Glutamatergic neuron (in vitro differentiated cells): Measurements from ENCODE around the gene TRIM63. TPM values are rescaled to one million over a fixed set of nuclear protein-coding genes. Genes with fewer than 3 reads are reported as not detected.

Experiments used
- DNase-seq: peaks from one replicate; pipeline ENCODE4 v3.0.0; 2022
- H3K27ac Mint-ChIP-seq: one replicate; pipeline ENCODE4 v1.8.0; 2020; ENCODE audit warnings: mild to moderate bottlenecking, mixed read lengths, inconsistent platforms; ENCODE audit not compliant: unreplicated experiment
- H3K27me3 Mint-ChIP-seq: one replicate; pipeline ENCODE4 v1.8.0; 2020; ENCODE audit warnings: mild to moderate bottlenecking, moderate library complexity, mixed read lengths, inconsistent platforms; ENCODE audit not compliant: unreplicated experiment
- H3K36me3 Mint-ChIP-seq: one replicate; pipeline ENCODE4 v1.8.0; 2020; ENCODE audit warnings: mild to moderate bottlenecking, mixed read lengths, inconsistent platforms; ENCODE audit not compliant: unreplicated experiment
- H3K4me1 Mint-ChIP-seq: one replicate; pipeline ENCODE4 v1.8.0; 2020; ENCODE audit warnings: mild to moderate bottlenecking, low read depth, mixed read lengths, inconsistent platforms; ENCODE audit not compliant: unreplicated experiment
- H3K4me3 Mint-ChIP-seq: one replicate; pipeline ENCODE4 v1.8.0; 2020; ENCODE audit warnings: mild to moderate bottlenecking, mixed read lengths, inconsistent platforms; ENCODE audit not compliant: unreplicated experiment
- H3K9me3 Mint-ChIP-seq: one replicate; pipeline ENCODE4 v1.8.0; 2020; ENCODE audit warnings: mild to moderate bottlenecking, moderate library complexity, mixed read lengths, inconsistent platforms; ENCODE audit not compliant: unreplicated experiment
- total RNA-seq: library from RNA; stranded (reverse); fragmentation: NEBNext Ultra II Directional; extraction: Animal tissue kit (Norgen Biotek cat#: 25700); gene quantifications from one replicate; pipeline ENCODE4 v1.2.1, GENCODE V29; 2021; ENCODE audit not compliant: unreplicated experiment
- TF ChIP-seq, protein P1 (sequence below): fragments of 200-600 bp; sonication (generic); IDR thresholded peaks from one replicate; pipeline ENCODE4 v1.5.0; 2021; ENCODE audit not compliant: partially characterized antibody, unreplicated experiment

TRIM63 gene
- total RNA-seq, 1 donor from 2014 or later, result not detected

- Mint-ChIP-seq H3K4me1 (no peaks in the 10 kb centered on the region), H3K27me3 (peaks cover 5% of the 10 kb centered on the region), H3K9me3 (peaks cover 3% of the 10 kb centered on the region), H3K36me3 (peaks cover 3% of the 10 kb centered on the region), H3K27ac (no peak overlapping the region), H3K4me3 (no peak overlapping the region)
- DNase-seq, result no peak
- TF ChIP-seq, protein P1, sequence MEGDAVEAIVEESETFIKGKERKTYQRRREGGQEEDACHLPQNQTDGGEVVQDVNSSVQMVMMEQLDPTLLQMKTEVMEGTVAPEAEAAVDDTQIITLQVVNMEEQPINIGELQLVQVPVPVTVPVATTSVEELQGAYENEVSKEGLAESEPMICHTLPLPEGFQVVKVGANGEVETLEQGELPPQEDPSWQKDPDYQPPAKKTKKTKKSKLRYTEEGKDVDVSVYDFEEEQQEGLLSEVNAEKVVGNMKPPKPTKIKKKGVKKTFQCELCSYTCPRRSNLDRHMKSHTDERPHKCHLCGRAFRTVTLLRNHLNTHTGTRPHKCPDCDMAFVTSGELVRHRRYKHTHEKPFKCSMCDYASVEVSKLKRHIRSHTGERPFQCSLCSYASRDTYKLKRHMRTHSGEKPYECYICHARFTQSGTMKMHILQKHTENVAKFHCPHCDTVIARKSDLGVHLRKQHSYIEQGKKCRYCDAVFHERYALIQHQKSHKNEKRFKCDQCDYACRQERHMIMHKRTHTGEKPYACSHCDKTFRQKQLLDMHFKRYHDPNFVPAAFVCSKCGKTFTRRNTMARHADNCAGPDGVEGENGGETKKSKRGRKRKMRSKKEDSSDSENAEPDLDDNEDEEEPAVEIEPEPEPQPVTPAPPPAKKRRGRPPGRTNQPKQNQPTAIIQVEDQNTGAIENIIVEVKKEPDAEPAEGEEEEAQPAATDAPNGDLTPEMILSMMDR, result no peak
These were observed 21.7 kb upstream of the TRIM63 start for GRCh38 chr1:26089125-26089524.

GRCh38 chr1:26084844-26085243, 17.4 kb upstream of the TRIM63 start:
- DNase-seq, result no peak
- H3K36me3 Mint-ChIP-seq, result no peaks in the 10 kb centered on the region
- H3K27ac Mint-ChIP-seq, result no peak overlapping the region
- peaks cover 4% of the 10 kb centered on the region for H3K27me3 Mint-ChIP-seq
- no peaks in the 10 kb centered on the region for H3K9me3 Mint-ChIP-seq
- no peaks in the 10 kb centered on the region for H3K4me1 Mint-ChIP-seq
- TF ChIP-seq, protein P1, result no peak
- H3K4me3 Mint-ChIP-seq, result no peak overlapping the region

GRCh38 chr1:26084091-26084561, 16.7 kb upstream of the TRIM63 start:
- Mint-ChIP-seq H3K4me1 (no peaks in the 10 kb centered on the region), H3K27ac (no peak overlapping the region), H3K27me3 (peaks cover 3% of the 10 kb centered on the region), H3K9me3 (no peaks in the 10 kb centered on the region), H3K36me3 (no peaks in the 10 kb centered on the region), H3K4me3 (no peak overlapping the region)
- TF ChIP-seq, protein P1, result no peak
- no peak for DNase-seq

DNA sequence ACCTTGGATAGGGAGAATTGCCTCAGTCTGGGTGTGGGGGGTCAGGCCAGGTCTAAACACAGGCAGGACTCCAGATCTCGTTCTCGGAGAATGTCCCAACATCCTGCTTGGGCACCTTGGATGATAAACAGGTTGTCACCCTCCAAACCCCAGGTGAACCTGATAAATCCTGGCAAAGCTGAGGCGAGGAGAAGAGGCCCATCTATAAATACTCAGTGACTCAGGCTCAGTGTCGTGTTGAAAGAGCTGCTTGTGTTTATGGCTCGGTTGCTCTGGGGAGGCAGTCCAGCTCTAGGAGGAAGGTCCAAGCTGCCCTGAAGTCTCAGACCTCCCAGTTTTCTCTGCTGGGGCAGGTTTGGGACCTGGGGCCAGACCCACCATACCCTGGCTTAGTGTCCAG, 15.8 kb upstream of the TRIM63 start:
- H3K36me3 Mint-ChIP-seq, result no peaks in the 10 kb centered on the region
- TF ChIP-seq, protein P1, result no peak

GRCh38 chr1:26082020-26082350, 14.6 kb upstream of the TRIM63 start:
- Mint-ChIP-seq H3K9me3 (no peaks in the 10 kb centered on the region), H3K27ac (no peak overlapping the region), H3K4me3 (no peak overlapping the region), H3K4me1 (no peaks in the 10 kb centered on the region), H3K27me3 (peaks cover 3% of the 10 kb centered on the region), H3K36me3 (no peaks in the 10 kb centered on the region)
- TF ChIP-seq, protein P1, result no peak
- no peak for DNase-seq

More for the DNA sequence above, 15.8 kb upstream of the TRIM63 start:
- H3K27ac Mint-ChIP-seq, result no peak overlapping the region
- peaks cover 3% of the 10 kb centered on the region for H3K27me3 Mint-ChIP-seq
- H3K4me3 Mint-ChIP-seq, result no peak overlapping the region
- H3K9me3 Mint-ChIP-seq, result no peaks in the 10 kb centered on the region
- DNase-seq, result no peak
- no peaks in the 10 kb centered on the region for H3K4me1 Mint-ChIP-seq
